ENCODE results near the gene ADK. TPM values are rescaled to one million over a fixed set of nuclear protein-coding genes. Genes with fewer than 3 reads are reported as not detected.

The ADK gene
- total and polyA plus RNA-seq, 2 donors from 2014 or later: 33.0 to 38.3 TPM

GRCh38 chr10:74651565-74651964 is 500.5 kb downstream of the ADK start:
- no peak for FAIRE-seq
- H3K4me1 ChIP-seq (ENCODE audit: control insufficient read depth in 2 of 3, insufficient read depth in 2 of 3, low read depth in 1 of 3, low read length in 3 of 3): no peaks in the 10 kb centered on the region
- intact Hi-C loops (cut with DNase I): no loop called here

GRCh38 chr10:74652664-74653063 is 501.6 kb downstream of the ADK start:
- no peaks in the 10 kb centered on the region for H3K9me3 ChIP-seq (ENCODE audit: control insufficient read depth in 2 of 3, insufficient read depth in 1 of 3, low read length in 3 of 3)
- no peak overlapping the region for H3K27ac ChIP-seq (ENCODE audit: low read depth in 2 of 2, low read length in 2 of 2)
- FAIRE-seq (no peak), DNase-seq (no peak)
- intact Hi-C loops (cut with DNase I): no loop called here
- TF ChIP-seq CTCF (IDR thresholded peaks at IDR 0.05; ENCODE audit: borderline replicate concordance, extremely low read depth, insufficient read depth): no peak
- H3K4me1 ChIP-seq (ENCODE audit: control insufficient read depth in 2 of 3, insufficient read depth in 2 of 3, low read depth in 1 of 3, low read length in 3 of 3): no peaks in the 10 kb centered on the region
- H3K9ac ChIP-seq (ENCODE audit: low read length in 3 of 3): no peak overlapping the region
- no peaks in the 10 kb centered on the region for H3K36me3 ChIP-seq (ENCODE audit: control insufficient read depth in 2 of 3, insufficient read depth in 3 of 3, low read length in 3 of 3)
- no peak overlapping the region for H3K4me3 ChIP-seq (ENCODE audit: low read length in 3 of 3)
- H3K27me3 ChIP-seq (ENCODE audit: control insufficient read depth, insufficient read depth, low read length): no peaks in the 10 kb centered on the region

More at GRCh38 chr10:74651565-74651964, 500.5 kb downstream of the ADK start:
- no peak for TF ChIP-seq CTCF (IDR thresholded peaks at IDR 0.05; ENCODE audit: borderline replicate concordance, extremely low read depth, insufficient read depth)
- no peaks in the 10 kb centered on the region for H3K9me3 ChIP-seq (ENCODE audit: control insufficient read depth in 2 of 3, insufficient read depth in 1 of 3, low read length in 3 of 3)
- no peak for DNase-seq
- no peak overlapping the region for H3K9ac ChIP-seq (ENCODE audit: low read length in 3 of 3)
- no peaks in the 10 kb centered on the region for H3K27me3 ChIP-seq (ENCODE audit: control insufficient read depth, insufficient read depth, low read length)
- H3K4me3 ChIP-seq (ENCODE audit: low read length in 3 of 3): no peak overlapping the region
- H3K36me3 ChIP-seq (ENCODE audit: control insufficient read depth in 2 of 3, insufficient read depth in 3 of 3, low read length in 3 of 3): no peaks in the 10 kb centered on the region
- no peak overlapping the region for H3K27ac ChIP-seq (ENCODE audit: low read depth in 2 of 2, low read length in 2 of 2)

GRCh38 chr10:74658511-74658910 is 507.5 kb downstream of the ADK start:
- Histone ChIP-seq H3K4me3 (ENCODE audit: low read length in 3 of 3) (no peak overlapping the region), H3K9ac (ENCODE audit: low read length in 3 of 3) (no peak overlapping the region), H3K27ac (ENCODE audit: low read depth in 2 of 2, low read length in 2 of 2) (no peak overlapping the region), H3K27me3 (ENCODE audit: control insufficient read depth, insufficient read depth, low read length) (no peaks in the 10 kb centered on the region), H3K4me1 (ENCODE audit: control insufficient read depth in 2 of 3, insufficient read depth in 2 of 3, low read depth in 1 of 3, low read length in 3 of 3) (no peaks in the 10 kb centered on the region), H3K36me3 (ENCODE audit: control insufficient read depth in 2 of 3, insufficient read depth in 3 of 3, low read length in 3 of 3) (no peaks in the 10 kb centered on the region), H3K9me3 (ENCODE audit: control insufficient read depth in 2 of 3, insufficient read depth in 1 of 3, low read length in 3 of 3) (no peaks in the 10 kb centered on the region)
- FAIRE-seq: no peak
- no peak for TF ChIP-seq CTCF (IDR thresholded peaks at IDR 0.05; ENCODE audit: borderline replicate concordance, extremely low read depth, insufficient read depth)
- DNase-seq: no peak
- intact Hi-C loops (cut with DNase I): no loop called here

GRCh38 chr10:74662635-74663034 is 511.6 kb downstream of the ADK start:
- no peak for TF ChIP-seq CTCF (IDR thresholded peaks at IDR 0.05; ENCODE audit: borderline replicate concordance, extremely low read depth, insufficient read depth)
- intact Hi-C loops (cut with DNase I): no loop called here
- Histone ChIP-seq H3K27ac (ENCODE audit: low read depth in 2 of 2, low read length in 2 of 2) (no peak overlapping the region), H3K9me3 (ENCODE audit: control insufficient read depth in 2 of 3, insufficient read depth in 1 of 3, low read length in 3 of 3) (no peaks in the 10 kb centered on the region), H3K9ac (ENCODE audit: low read length in 3 of 3) (no peak overlapping the region), H3K4me3 (ENCODE audit: low read length in 3 of 3) (no peak overlapping the region), H3K4me1 (ENCODE audit: control insufficient read depth in 2 of 3, insufficient read depth in 2 of 3, low read depth in 1 of 3, low read length in 3 of 3) (no peaks in the 10 kb centered on the region), H3K27me3 (ENCODE audit: control insufficient read depth, insufficient read depth, low read length) (no peaks in the 10 kb centered on the region), H3K36me3 (ENCODE audit: control insufficient read depth in 2 of 3, insufficient read depth in 3 of 3, low read length in 3 of 3) (no peaks in the 10 kb centered on the region)
- DNase-seq (no peak), FAIRE-seq (no peak)
